ENCODE results near the gene OR2AJ1. TPM values are rescaled to one million over a fixed set of nuclear protein-coding genes. Genes with fewer than 3 reads are reported as not detected.

The OR2AJ1 gene
- total RNA-seq (ENCODE audit: low replicate concordance), result not detected in 2 replicates

GRCh38 chr1:247924868-247925267 is at the start of gene OR2AJ1:
OR2AJ1 (plus strand) TSS chr1:247924889; CDS start chr1:247933769, 8,880 bp downstream.
- no peaks in the 10 kb centered on the region for H3F3A ChIP-seq (ENCODE audit: low read depth)
- Mint-ChIP-seq H3K27me3 (ENCODE audit: insufficient read depth, low read depth) (no peaks in the 10 kb centered on the region), H3K27ac (no peak within 1 kb of the TSS), H3K36me3 (no peaks in the 10 kb centered on the region), H3K4me3 (no peak within 1 kb of the TSS), H3K4me1 (no peaks in the 10 kb centered on the region), H3K9me3 (peaks cover 7% of the 10 kb centered on the region)
- H3K4me2 ChIP-seq, result no peak within 1 kb of the TSS
- peaks cover 16% of the 10 kb centered on the region for H3K9me3 ChIP-seq (ENCODE audit: low read depth)
- no peaks in the 10 kb centered on the region for H3K79me2 ChIP-seq (ENCODE audit: low read depth)
- H3K27me3 ChIP-seq, result no peaks in the 10 kb centered on the region
- no peak within 1 kb of the TSS for H3K9ac ChIP-seq
- no peak for DNase-seq (ENCODE audit: low spot score)
- no peak within 1 kb of the TSS for H3K27ac ChIP-seq
- TF ChIP-seq CTCF (IDR thresholded peaks at IDR 0.05) (no peak), EZH2 (IDR thresholded peaks at IDR 0.05) (no peak), EZH2phosphoT487 (IDR thresholded peaks at IDR 0.05) (no peak)
- no peaks in the 10 kb centered on the region for H4K20me1 ChIP-seq (ENCODE audit: low read depth)
- no peaks in the 10 kb centered on the region for H3K36me3 ChIP-seq
- H3K4me3 ChIP-seq, result no peak within 1 kb of the TSS
- no peaks in the 10 kb centered on the region for H3K4me1 ChIP-seq
- H2AFZ ChIP-seq (replicated peaks), result no peak within 1 kb of the TSS

- H2AFZ ChIP-seq (replicated peaks), result no peak overlapping the region
- H3K4me1 Mint-ChIP-seq, result no peaks in the 10 kb centered on the region
- H3K27me3 Mint-ChIP-seq (ENCODE audit: insufficient read depth, low read depth), result no peaks in the 10 kb centered on the region
- H3K4me3 ChIP-seq, result no peak overlapping the region
- no peaks in the 10 kb centered on the region for H3F3A ChIP-seq (ENCODE audit: low read depth)
- no peak overlapping the region for H3K9ac ChIP-seq
- no peak for TF ChIP-seq EZH2 (IDR thresholded peaks at IDR 0.05)
- no peak for TF ChIP-seq CTCF (IDR thresholded peaks at IDR 0.05)
- no peak for TF ChIP-seq EZH2phosphoT487 (IDR thresholded peaks at IDR 0.05)
- peaks cover 5% of the 10 kb centered on the region for H3K9me3 Mint-ChIP-seq
- H3K36me3 Mint-ChIP-seq, result no peaks in the 10 kb centered on the region
- no peak overlapping the region for H3K27ac Mint-ChIP-seq
- no peak overlapping the region for H3K4me3 Mint-ChIP-seq
- no peak overlapping the region for H3K27ac ChIP-seq
- H4K20me1 ChIP-seq (ENCODE audit: low read depth), result no peaks in the 10 kb centered on the region
- H3K79me2 ChIP-seq (ENCODE audit: low read depth), result no peaks in the 10 kb centered on the region
- no peak overlapping the region for H3K4me2 ChIP-seq
- H3K9me3 ChIP-seq (ENCODE audit: low read depth), result peaks cover 12% of the 10 kb centered on the region
- H3K27me3 ChIP-seq, result no peaks in the 10 kb centered on the region
- H3K36me3 ChIP-seq, result no peaks in the 10 kb centered on the region
- no peak for DNase-seq (ENCODE audit: low spot score)
- no peaks in the 10 kb centered on the region for H3K4me1 ChIP-seq
Measured at GRCh38 chr1:247883346-247883745, 41.3 kb upstream of the OR2AJ1 start.

- no peaks in the 10 kb centered on the region for H3K27me3 Mint-ChIP-seq (ENCODE audit: insufficient read depth, low read depth)
- H3K4me1 Mint-ChIP-seq, result no peaks in the 10 kb centered on the region
- Histone ChIP-seq H3K9ac (no peak overlapping the region), H4K20me1 (ENCODE audit: low read depth) (no peaks in the 10 kb centered on the region), H3K4me3 (no peak overlapping the region), H3K36me3 (no peaks in the 10 kb centered on the region), H3K27ac (no peak overlapping the region), H3K4me2 (no peak overlapping the region), H3K27me3 (no peaks in the 10 kb centered on the region), H2AFZ (replicated peaks) (no peak overlapping the region), H3K9me3 (ENCODE audit: low read depth) (peaks cover 8% of the 10 kb centered on the region), H3F3A (ENCODE audit: low read depth) (no peaks in the 10 kb centered on the region), H3K4me1 (no peaks in the 10 kb centered on the region), H3K79me2 (ENCODE audit: low read depth) (no peaks in the 10 kb centered on the region)
- H3K36me3 Mint-ChIP-seq, result no peaks in the 10 kb centered on the region
- DNase-seq (ENCODE audit: low spot score), result no peak
- no peak overlapping the region for H3K27ac Mint-ChIP-seq
- H3K4me3 Mint-ChIP-seq, result no peak overlapping the region
- no peak for TF ChIP-seq EZH2phosphoT487 (IDR thresholded peaks at IDR 0.05)
- no peak for TF ChIP-seq EZH2 (IDR thresholded peaks at IDR 0.05)
- TF ChIP-seq CTCF (IDR thresholded peaks at IDR 0.05), result no peak
- no peaks in the 10 kb centered on the region for H3K9me3 Mint-ChIP-seq
Measured at GRCh38 chr1:247884797-247885413, 39.8 kb upstream of the OR2AJ1 start.
